AG04449 (cell line): Measurements from ENCODE around the gene PNPLA6.

Source experiments
- CTCF ChIA-PET: fragments of 350-600 bp; formaldehyde crosslinking; extraction: SDS; loops from one replicate; lab custom pipeline; 2021; ENCODE audit warnings: antibody characterized with exemption; lab: Yijun Ruan, JAX
- POLR2A ChIA-PET: fragments of 400-600, 350-600 bp; formaldehyde crosslinking; extraction: SDS; loops from one replicate; lab custom pipeline; 2020; ENCODE audit warnings: antibody characterized with exemption, inconsistent platforms; lab: Yijun Ruan, JAX
- DNase-seq: peaks from one replicate; pipeline ENCODE4 v3.0.0-alpha.2; 2010; ENCODE audit warnings: low read depth, low spot score
- H3K4me3 ChIP-seq: 2 replicates; pipeline ENCODE4 v1.5.1; 2011; ENCODE audit warnings: low read depth, mild to moderate bottlenecking, control low read depth, low read length
- TF ChIP-seq, protein P1 (sequence below): IDR thresholded peaks from one replicate; pipeline ENCODE4 v1.5.1; 2011; ENCODE audit warnings: mild to moderate bottlenecking, moderate library complexity, low read length, control low read depth, inconsistent platforms; ENCODE audit not compliant: insufficient read depth; ENCODE audit errors: missing control alignments

PNPLA6 gene

DNA sequence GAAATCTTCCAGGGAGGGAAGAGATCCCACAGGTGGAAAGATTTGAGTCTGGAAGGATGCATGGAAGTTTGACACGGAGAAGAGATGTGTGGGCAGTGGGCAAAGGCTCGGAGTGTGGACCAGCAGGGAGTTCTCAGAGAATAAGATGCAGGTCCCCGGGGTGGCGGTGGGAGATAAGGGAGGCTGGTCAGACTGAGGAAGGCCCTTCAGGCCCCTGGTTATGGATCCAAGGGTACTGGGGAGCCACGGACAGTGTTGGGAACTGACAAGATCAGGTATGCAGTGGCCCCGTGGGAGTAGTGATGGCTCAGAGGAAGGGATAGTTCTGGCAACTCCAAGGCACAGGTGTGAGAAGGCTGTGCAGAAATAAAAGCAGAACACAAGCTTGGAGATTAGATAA, 62.7 kb downstream of the PNPLA6 start:
- TF ChIP-seq, protein P1, sequence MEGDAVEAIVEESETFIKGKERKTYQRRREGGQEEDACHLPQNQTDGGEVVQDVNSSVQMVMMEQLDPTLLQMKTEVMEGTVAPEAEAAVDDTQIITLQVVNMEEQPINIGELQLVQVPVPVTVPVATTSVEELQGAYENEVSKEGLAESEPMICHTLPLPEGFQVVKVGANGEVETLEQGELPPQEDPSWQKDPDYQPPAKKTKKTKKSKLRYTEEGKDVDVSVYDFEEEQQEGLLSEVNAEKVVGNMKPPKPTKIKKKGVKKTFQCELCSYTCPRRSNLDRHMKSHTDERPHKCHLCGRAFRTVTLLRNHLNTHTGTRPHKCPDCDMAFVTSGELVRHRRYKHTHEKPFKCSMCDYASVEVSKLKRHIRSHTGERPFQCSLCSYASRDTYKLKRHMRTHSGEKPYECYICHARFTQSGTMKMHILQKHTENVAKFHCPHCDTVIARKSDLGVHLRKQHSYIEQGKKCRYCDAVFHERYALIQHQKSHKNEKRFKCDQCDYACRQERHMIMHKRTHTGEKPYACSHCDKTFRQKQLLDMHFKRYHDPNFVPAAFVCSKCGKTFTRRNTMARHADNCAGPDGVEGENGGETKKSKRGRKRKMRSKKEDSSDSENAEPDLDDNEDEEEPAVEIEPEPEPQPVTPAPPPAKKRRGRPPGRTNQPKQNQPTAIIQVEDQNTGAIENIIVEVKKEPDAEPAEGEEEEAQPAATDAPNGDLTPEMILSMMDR, result no peak
- ChIA-PET POLR2A (no interaction called here), CTCF (interaction anchor here (1.7 kb wide), 1 partner anchor 30 kb away, joined by 6 read pairs; no protein-coding TSS in a partner anchor)
- no peak for DNase-seq
- H3K4me3 ChIP-seq, result no peak overlapping the region

DNA sequence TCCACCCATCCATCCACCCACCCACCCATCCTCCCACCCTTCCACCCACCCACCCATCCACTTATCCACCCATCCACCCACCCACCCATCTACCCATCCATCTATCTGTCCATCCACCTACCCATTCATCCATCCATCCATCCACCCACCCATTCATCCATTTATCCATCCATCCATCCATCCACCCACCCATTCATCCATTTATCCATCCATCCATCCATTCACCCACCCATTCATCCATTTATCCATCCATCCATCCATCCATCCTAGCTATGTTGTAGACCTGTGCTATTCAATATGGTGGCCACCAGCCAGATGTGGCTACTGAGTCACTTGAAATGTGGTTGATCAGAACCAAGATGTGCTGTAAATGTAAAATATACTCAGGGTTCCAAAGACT, 65.2 kb downstream of the PNPLA6 start:
- no peak overlapping the region for H3K4me3 ChIP-seq
- ChIA-PET POLR2A (no interaction called here), CTCF (no interaction called here)
- no peak for DNase-seq
- TF ChIP-seq, protein P1, result no peak

DNA sequence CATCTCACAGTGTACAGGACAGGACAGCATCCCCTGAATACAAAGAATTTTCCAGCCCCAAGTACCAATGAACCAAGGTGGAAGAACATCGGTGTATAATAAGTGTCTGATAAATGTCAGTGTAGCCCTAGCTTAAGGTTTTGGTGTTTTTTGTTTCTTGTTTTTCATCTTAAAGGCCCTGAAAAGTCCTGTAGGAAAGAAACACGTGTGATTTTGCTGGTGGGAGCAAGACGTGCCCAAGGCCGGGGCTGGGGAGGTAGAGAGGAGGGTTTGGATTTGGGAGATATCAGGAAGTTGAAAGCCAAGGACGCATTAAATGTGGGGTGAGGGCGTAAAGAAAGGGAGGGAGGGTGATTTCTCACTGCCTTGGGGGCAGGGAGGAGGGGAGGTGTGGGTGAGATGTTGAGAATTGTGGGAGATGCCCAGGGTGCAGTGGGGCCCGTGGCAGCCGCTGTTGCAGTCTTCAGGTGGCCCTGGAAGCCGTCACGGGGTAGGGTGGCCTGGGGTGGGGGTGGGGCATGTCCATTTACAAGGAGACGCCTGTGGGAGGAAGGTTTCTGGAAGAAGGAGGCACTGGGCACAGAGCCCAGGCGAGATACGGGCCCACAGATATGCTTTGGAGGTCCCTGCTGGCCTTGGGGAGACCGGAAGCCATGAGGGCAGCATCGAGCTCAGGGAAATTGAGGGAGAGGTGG, 66.9 kb downstream of the PNPLA6 start:
- ChIA-PET POLR2A (no interaction called here), CTCF (no interaction called here)
- H3K4me3 ChIP-seq, result no peak overlapping the region
- DNase-seq, result no peak
- TF ChIP-seq, protein P1, result no peak

DNA sequence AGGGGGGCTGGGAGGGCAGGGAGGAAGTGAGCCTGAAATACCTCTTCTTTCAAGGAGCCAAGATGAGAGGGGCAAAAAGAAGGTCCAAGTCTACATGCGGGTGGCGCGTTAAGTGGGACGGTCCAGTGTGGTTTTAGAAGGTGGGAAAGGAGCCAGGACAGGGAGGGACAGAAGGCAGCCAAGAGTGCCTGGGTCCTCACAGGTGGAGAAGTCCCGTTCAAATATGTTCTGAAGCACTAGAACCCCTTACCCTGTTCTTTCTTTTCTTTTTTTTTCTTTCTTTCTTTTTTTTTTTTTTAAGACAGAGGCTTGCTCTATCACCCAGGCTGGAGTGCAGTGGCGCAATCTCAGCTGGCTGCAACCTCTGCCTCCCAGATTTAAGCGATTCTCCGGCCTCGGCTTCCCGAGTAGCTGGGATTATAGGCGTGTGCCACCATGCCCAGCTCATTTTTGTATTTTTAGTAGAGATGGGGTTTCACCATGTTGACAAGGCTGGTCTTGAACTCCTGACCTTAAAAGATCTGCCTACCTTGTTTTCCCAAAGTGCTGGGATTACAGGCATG, 67.5 kb downstream of the PNPLA6 start:
- TF ChIP-seq, protein P1, result no peak
- DNase-seq, result no peak
- no peak overlapping the region for H3K4me3 ChIP-seq
- CTCF ChIA-PET, result no interaction called here
- POLR2A ChIA-PET, result no interaction called here

DNA sequence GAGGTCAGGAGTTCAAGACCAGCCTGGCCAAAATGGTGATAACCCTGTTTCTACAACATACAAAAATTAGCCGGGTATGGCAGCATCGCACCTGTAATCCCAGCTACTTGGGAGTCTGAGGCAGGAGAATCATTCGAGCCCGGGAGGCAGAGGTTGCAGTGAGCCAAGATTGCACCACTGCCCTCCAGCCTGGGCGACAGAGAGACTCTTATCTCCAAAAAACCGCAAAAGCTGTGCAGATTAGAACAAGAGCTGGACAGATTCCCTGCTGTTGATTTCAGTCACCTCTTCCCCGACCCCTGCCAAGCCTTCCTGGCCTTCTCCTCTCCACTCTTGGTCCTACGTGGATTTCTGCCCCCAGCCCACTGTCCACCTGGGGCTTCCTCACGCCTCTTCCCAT, 68.4 kb downstream of the PNPLA6 start:
- DNase-seq, result no peak
- CTCF ChIA-PET, result no interaction called here

More for the DNA sequence above, 68.4 kb downstream of the PNPLA6 start:
- H3K4me3 ChIP-seq, result no peak overlapping the region
- POLR2A ChIA-PET, result no interaction called here
- TF ChIP-seq, protein P1, result no peak
